IPS-NIHi11 (cell line): ENCODE measurements around the gene PPA1.
"Not testable (repeated sequence)": the region's sequence is repeated elsewhere in the genome, so short reads cannot be mapped to it uniquely, and the experiment has no call there.

Experiments used
- DNase-seq: peaks from one replicate; pipeline ENCODE4 v3.0.0; 2012; ENCODE audit warnings: mixed read lengths, low spot score

PPA1 gene

GRCh38 chr10:70233109-70233938 lies at the start of gene PPA1:
Gene PPA1, minus strand, starts transcription at chr10:70233429. Its CDS starts 102 bp downstream, at chr10:70233327.
- DNase-seq: peak; percentile 100

- no peak for DNase-seq
Measured at GRCh38 chr10:70281609-70282008, 48.4 kb upstream of the PPA1 start.

- DNase-seq: no peak
Measured at GRCh38 chr10:70280099-70280498, 46.9 kb upstream of the PPA1 start.

- no peak for DNase-seq
Measured at GRCh38 chr10:70277396-70278030, 44.3 kb upstream of the PPA1 start.

GRCh38 chr10:70274643-70275042 lies 41.4 kb upstream of the PPA1 start:
- no peak for DNase-seq

- DNase-seq: no peak
Measured at GRCh38 chr10:70272925-70273316, 39.7 kb upstream of the PPA1 start.

- no peak for DNase-seq
Measured at GRCh38 chr10:70271996-70272924, 39.0 kb upstream of the PPA1 start.

- DNase-seq: no peak
Measured at GRCh38 chr10:70270952-70271351, 37.7 kb upstream of the PPA1 start.

GRCh38 chr10:70269741-70270140 lies 36.5 kb upstream of the PPA1 start:
- DNase-seq: no peak

GRCh38 chr10:70268376-70268775 lies 35.1 kb upstream of the PPA1 start:
- no peak for DNase-seq

- peak; percentile 77 for DNase-seq
Measured at GRCh38 chr10:70267161-70267933, 34.1 kb upstream of the PPA1 start.

- DNase-seq: no peak
Measured at GRCh38 chr10:70266701-70267100, 33.5 kb upstream of the PPA1 start.

- no peak for DNase-seq
Measured at GRCh38 chr10:70266056-70266455, 32.8 kb upstream of the PPA1 start.

- DNase-seq: peak; percentile 82
Measured at GRCh38 chr10:70265032-70265689, 31.9 kb upstream of the PPA1 start.

GRCh38 chr10:70260734-70261133 lies 27.5 kb upstream of the PPA1 start:
- no peak for DNase-seq

- DNase-seq: no peak
Measured at GRCh38 chr10:70260259-70260658, 27.0 kb upstream of the PPA1 start.

- DNase-seq: no peak
Measured at GRCh38 chr10:70258216-70258615, 25.0 kb upstream of the PPA1 start.

GRCh38 chr10:70257816-70258215 lies 24.6 kb upstream of the PPA1 start:
- not testable (repeated sequence) for DNase-seq

- DNase-seq: no peak
Measured at GRCh38 chr10:70256463-70256862, 23.2 kb upstream of the PPA1 start.

GRCh38 chr10:70255329-70256299 lies 22.4 kb upstream of the PPA1 start:
- DNase-seq: peak; percentile 32
